PC-9 (cell line): ENCODE measurements around the gene COL23A1. TPM values are rescaled to one million over a fixed set of nuclear protein-coding genes. Genes with fewer than 3 reads are reported as not detected.

Source experiments
- BruUV-seq: library from RNA; stranded (reverse); fragments of 400-500 nt; replicated peaks from 2 replicates; lab custom pipeline; 2021; lab: Mats Ljungman, UMichigan
- CTCF ChIA-PET: fragments of 300-600 bp; sonication (Branson Sonifier 250); formaldehyde crosslinking; loops from one replicate; lab custom pipeline; 2022; ENCODE audit warnings: antibody characterized with exemption; lab: Charles Lee
- POLR2A ChIA-PET: fragments of 300-600 bp; sonication (Branson Sonifier 250); formaldehyde crosslinking; loops from one replicate; lab custom pipeline; 2022; ENCODE audit warnings: antibody characterized with exemption; ENCODE audit not compliant: unreplicated experiment; lab: Charles Lee
- DNase-seq, 2 experiments: peaks; one replicate each; pipeline versions ENCODE4 v3.0.0 to v3.0.0-alpha.2; 2015 to 2022; ENCODE audit warnings: mixed read lengths in 1 of 2
- H2AFZ ChIP-seq: fragments of 200-600 bp; sonication (generic); 2 replicates; pipeline ENCODE4 v1.8.1; 2017; ENCODE audit warnings: antibody characterized with exemption
- H3F3A ChIP-seq: fragments of 200-600 bp; sonication (generic); 2 replicates; pipeline ENCODE4 v1.8.1; 2017; ENCODE audit warnings: antibody characterized with exemption, mild to moderate bottlenecking, low read depth; ENCODE audit not compliant: insufficient read depth
- H3K27ac ChIP-seq: fragments of 200-600 bp; sonication (generic); 2 replicates; pipeline ENCODE4 v1.6.1; 2016; ENCODE audit warnings: mixed run types
- H3K27me3 ChIP-seq: fragments of 200-600 bp; sonication (generic); 2 replicates; pipeline ENCODE4 v1.6.1; 2016; ENCODE audit warnings: low read depth, mixed run types; ENCODE audit not compliant: insufficient read depth
- H3K36me3 ChIP-seq: fragments of 200-600 bp; sonication (generic); 2 replicates; pipeline ENCODE4 v1.6.1; 2016; ENCODE audit warnings: low read depth, mixed run types
- H3K4me1 ChIP-seq: fragments of 200-600 bp; sonication (generic); replicated peaks from 2 replicates; pipeline ENCODE4 v1.6.1; 2016; ENCODE audit warnings: mixed run types; ENCODE audit not compliant: insufficient read depth
- H3K4me2 ChIP-seq: fragments of 200-600 bp; sonication (generic); 2 replicates; pipeline ENCODE4 v1.6.1; 2017; ENCODE audit warnings: mixed run types
- H3K4me3 ChIP-seq: fragments of 200-600 bp; sonication (generic); 2 replicates; pipeline ENCODE4 v1.6.1; 2016; ENCODE audit warnings: mixed run types
- H3K79me2 ChIP-seq: fragments of 200-600 bp; sonication (generic); 2 replicates; pipeline ENCODE4 v1.6.1; 2017; ENCODE audit warnings: low read depth, mixed run types
- H3K9me2 ChIP-seq: fragments of 200-600 bp; sonication (generic); 2 replicates; pipeline ENCODE4 v1.8.1; 2017; ENCODE audit warnings: mild to moderate bottlenecking; ENCODE audit not compliant: insufficient read depth
- H3K9me3 ChIP-seq: fragments of 200-600 bp; sonication (generic); 2 replicates; pipeline ENCODE4 v1.8.1; 2016; ENCODE audit warnings: low read depth; ENCODE audit not compliant: insufficient read depth
- H4K20me1 ChIP-seq: fragments of 200-600 bp; sonication (generic); 2 replicates; pipeline ENCODE4 v1.8.1; 2017; ENCODE audit not compliant: insufficient read depth
- CTCF ChIP-seq: fragments of 200-600 bp; sonication (generic); conservative IDR thresholded peaks from 2 replicates; pipeline ENCODE4 v1.6.1; 2017; ENCODE audit warnings: mixed run types, antibody characterized with exemption, mild to moderate bottlenecking, moderate library complexity
- EZH2 ChIP-seq: fragments of 200-600 bp; sonication (generic); IDR thresholded peaks from 2 replicates; pipeline ENCODE4 v1.8.0; 2017; ENCODE audit warnings: antibody characterized with exemption, low read depth
- intact Hi-C: fragments of 100-400 bp; cut with micrococcal nuclease; formaldehyde crosslinking; loops from one replicate; pipeline ENCODE4 v1.10.0; 2022; ENCODE audit not compliant: unreplicated experiment
- total RNA-seq: library from RNA; stranded (reverse); gene quantifications from 2 replicates; pipeline ENCODE4 v1.2.3, GENCODE V29; 2021

Gene COL23A1
- total RNA-seq, 1 experiment from 2014 or later, result not detected

- Histone ChIP-seq H3F3A (no peaks in the 10 kb centered on the region), H3K36me3 (no peaks in the 10 kb centered on the region), H2AFZ (no peak overlapping the region), H3K27me3 (peaks cover 99% of the 10 kb centered on the region), H3K4me2 (no peak overlapping the region), H3K4me3 (no peak overlapping the region), H3K79me2 (no peaks in the 10 kb centered on the region), H3K9me3 (no peaks in the 10 kb centered on the region), H3K9me2 (no peaks in the 10 kb centered on the region), H4K20me1 (no peaks in the 10 kb centered on the region), H3K27ac (no peak overlapping the region), H3K4me1 (no peaks in the 10 kb centered on the region)
- BruUV-seq, result no TSS peak
- ChIA-PET POLR2A (no interaction called here), CTCF (no interaction called here)
- no peak for TF ChIP-seq EZH2
- no peak for TF ChIP-seq CTCF
- intact Hi-C loops, result no loop called here
- DNase-seq, result no peak
Observed at GRCh38 chr5:178478370-178478769, 111.8 kb downstream of the COL23A1 start.

GRCh38 chr5:178477802-178478201 lies 112.4 kb downstream of the COL23A1 start:
- no TSS peak for BruUV-seq
- no peak for DNase-seq
- H3K4me3 ChIP-seq, result no peak overlapping the region
- no peaks in the 10 kb centered on the region for H3K9me2 ChIP-seq
- CTCF ChIA-PET, result no interaction called here
- H3K9me3 ChIP-seq, result no peaks in the 10 kb centered on the region
- peaks cover 98% of the 10 kb centered on the region for H3K27me3 ChIP-seq
- no peaks in the 10 kb centered on the region for H4K20me1 ChIP-seq
- H3K4me2 ChIP-seq, result no peak overlapping the region
- intact Hi-C loops, result no loop called here
- H3K4me1 ChIP-seq, result no peaks in the 10 kb centered on the region
- TF ChIP-seq EZH2 (no peak), CTCF (no peak)
- no peaks in the 10 kb centered on the region for H3F3A ChIP-seq
- no peak overlapping the region for H2AFZ ChIP-seq
- H3K79me2 ChIP-seq, result no peaks in the 10 kb centered on the region
- H3K27ac ChIP-seq, result no peak overlapping the region
- no peaks in the 10 kb centered on the region for H3K36me3 ChIP-seq
- POLR2A ChIA-PET, result no interaction called here

GRCh38 chr5:178476972-178477754 lies 113.0 kb downstream of the COL23A1 start:
- Histone ChIP-seq H3K27ac (no peak overlapping the region), H3K4me2 (no peak overlapping the region), H4K20me1 (no peaks in the 10 kb centered on the region), H3K36me3 (no peaks in the 10 kb centered on the region), H3K9me3 (no peaks in the 10 kb centered on the region), H3K9me2 (no peaks in the 10 kb centered on the region), H3K4me1 (no peaks in the 10 kb centered on the region), H3K4me3 (no peak overlapping the region), H3F3A (no peaks in the 10 kb centered on the region), H3K79me2 (no peaks in the 10 kb centered on the region), H3K27me3 (peaks cover 98% of the 10 kb centered on the region), H2AFZ (no peak overlapping the region)
- intact Hi-C loops, result no loop called here
- ChIA-PET POLR2A (no interaction called here), CTCF (no interaction called here)
- no peak for DNase-seq
- TF ChIP-seq CTCF, result no peak
- no peak for TF ChIP-seq EZH2
- BruUV-seq, result no TSS peak
